ENCODE data around the gene AOX1. TPM values are rescaled to one million over a fixed set of nuclear protein-coding genes. Genes with fewer than 3 reads are reported as not detected.
A peak's percentile ranks its signal among the peaks of the same experiment; 100 is the strongest.
"Not testable (repeated sequence)": the region's sequence is repeated elsewhere in the genome, so short reads cannot be mapped to it uniquely, and the experiment has no call there.

Gene AOX1
- total RNA-seq, 1 donor from 2014 or later: 7.7 TPM

DNA sequence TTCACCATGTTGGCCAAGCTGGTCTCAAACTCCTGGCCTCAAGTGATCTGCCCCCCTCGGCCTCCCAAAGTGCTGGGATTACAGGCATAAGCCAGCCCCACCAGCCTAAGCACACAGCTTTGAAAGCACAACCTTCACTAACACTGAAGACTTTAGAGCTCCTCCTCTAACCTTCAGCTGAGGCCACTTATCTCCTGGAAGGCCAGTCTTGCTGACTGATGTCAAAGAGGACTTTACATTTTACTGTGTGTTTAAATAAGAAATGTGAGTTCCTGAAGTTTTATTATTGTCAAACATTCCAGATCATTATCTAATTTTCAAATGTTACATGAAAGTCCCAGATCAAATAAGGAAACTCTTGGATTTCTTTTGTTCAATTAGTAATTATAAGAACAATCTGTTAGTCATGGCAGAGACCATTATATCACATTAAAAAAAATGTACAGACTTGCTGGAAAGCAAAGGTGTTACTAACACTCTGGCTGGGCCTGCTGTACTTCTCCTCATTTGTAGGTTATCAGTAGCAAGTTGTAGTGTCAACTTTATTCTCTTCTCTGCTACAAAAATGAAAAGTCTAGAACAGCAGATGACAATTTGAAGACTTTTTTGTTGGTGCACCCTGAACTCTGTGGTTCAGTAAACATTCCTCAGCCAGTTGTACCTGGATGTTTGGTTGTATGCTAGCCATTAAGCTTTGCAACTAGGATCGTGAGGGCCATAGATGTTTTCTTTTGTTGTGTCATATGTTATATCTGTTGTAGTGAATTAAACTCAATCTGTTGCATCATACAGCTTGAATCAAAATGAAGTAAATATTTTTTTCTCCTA is 80.0 kb downstream of the AOX1 start:
- DNase-seq (ENCODE audit: low spot score): no peak

DNA sequence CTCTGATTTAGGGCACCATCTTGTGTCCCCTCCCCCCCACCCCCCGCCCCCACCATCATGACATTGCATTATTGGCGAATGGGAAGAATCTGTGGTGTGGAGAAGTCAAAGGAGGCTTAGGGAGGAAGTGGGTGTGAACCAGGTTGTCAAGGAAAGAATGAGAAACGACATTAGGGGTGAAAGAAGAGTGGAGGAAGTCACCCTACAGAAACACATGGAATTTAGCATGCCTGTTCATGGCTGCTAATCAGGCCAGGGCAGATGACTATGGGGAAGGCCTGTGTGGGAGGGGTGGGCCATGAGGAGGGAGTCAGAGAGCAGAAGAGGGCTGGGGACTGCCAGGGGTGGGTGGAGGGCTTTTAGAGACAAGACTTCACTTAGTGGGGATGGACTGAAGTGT is 81.6 kb downstream of the AOX1 start:
- DNase-seq (ENCODE audit: low spot score): no peak

DNA sequence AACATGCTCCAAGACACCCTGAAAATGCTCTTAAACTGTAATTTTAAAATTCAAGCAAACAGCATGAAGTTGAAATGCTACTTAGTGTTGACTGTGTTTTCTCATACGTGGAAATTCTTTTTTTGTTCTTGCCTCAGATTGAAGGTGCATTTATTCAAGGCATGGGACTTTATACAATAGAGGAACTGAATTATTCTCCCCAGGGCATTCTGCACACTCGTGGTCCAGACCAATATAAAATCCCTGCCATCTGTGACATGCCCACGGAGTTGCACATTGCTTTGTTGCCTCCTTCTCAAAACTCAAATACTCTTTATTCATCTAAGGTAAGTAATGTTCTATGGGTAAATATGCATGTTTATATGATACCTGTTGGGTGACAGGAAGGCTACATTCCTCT is 82.7 kb downstream of the AOX1 start:
- DNase-seq (ENCODE audit: low spot score): no peak

DNA sequence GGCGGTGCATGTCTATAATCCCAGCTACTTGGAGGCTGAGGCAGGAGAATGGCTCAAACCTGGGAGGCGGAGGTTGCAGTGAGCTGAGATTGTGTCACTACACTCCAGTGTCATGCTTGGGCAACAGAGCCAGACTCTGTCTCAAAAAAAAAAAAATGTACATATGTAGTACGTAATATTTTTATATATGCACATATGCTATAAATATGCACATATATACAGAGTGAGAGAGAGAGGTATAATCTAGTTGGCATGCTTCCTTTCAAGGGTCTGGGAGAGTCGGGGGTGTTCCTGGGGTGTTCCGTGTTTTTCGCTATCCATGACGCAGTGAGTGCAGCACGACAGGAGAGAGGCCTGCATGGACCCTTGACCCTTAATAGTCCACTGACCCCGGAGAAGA is 83.5 kb downstream of the AOX1 start:
- DNase-seq (ENCODE audit: low spot score): no peak

DNA sequence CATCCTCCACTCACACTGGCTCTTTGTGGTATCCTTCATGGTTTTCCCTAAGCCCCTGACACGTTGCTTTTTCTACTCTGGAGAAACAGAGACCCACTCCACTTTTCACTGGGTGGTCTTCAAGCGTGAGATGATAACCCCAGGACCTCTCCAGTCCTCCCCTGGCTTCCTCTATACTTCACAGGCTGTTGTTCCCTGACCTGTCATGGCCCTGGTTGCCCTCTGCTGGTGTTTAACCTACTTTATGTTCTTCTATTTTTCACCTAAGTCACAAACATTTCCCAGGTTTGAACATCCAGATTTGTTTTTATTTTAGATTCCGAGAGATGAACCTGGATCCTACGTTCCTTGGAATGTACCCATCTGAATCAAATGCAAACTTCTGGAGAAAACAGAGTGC is 84.5 kb downstream of the AOX1 start:
- no peak for DNase-seq (ENCODE audit: low spot score)

DNA sequence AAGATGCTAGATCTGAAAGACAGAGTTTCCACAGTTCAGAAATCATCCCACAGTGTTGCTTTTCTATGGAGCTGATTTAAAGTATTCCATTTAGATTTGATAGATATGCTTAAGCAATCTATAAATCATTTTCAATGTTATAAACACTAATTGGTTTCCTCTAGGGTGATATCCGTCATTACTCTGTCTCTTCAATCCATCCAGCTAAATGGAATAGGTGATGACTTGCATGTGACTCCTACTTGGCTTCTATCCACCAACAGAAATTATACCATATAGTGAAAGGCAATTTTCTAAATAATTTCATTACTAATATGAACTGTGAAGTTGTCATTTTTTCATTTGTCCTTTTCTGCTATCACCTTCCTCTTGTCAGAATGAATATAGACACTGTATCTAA is 84.9 kb downstream of the AOX1 start:
- no peak for DNase-seq (ENCODE audit: low spot score)

DNA sequence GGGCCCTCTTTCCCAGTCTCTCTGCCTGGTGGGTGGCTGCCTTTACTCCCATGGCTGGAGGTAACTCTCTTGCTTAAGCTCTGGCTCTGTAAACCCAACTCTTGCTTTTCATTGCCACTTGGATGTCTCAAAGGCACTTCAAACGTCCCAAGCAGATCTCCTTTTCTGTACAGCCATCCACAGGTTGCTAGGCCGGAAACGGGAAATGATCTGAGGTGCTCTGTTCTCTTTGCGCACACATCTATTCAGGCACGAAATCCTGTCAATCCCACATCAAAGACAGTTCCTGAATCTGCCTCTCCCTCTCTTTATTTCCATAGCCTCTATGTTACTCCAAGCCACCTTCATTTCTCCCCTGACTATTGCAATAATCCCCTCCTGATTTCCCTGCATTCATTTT is 87.4 kb downstream of the AOX1 start:
- no peak for DNase-seq (ENCODE audit: low spot score)

DNA sequence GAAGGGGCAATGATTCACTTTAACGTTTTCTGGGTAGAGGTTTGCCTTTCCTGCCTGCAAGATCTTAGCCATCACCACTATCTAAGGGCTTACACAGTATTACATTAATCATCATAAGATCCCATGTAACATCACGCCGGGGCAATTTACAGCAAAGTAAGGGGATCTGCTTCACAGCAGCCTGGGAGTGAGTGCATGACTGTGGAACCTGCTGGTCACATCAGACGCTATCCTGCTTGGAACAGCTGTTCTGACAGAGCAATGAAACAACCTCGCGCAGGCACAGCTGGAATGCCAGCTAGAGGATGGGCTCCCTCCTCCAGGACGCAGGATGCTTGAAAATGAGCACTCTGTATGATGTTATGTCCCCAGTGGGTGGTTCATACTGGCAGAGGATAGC is 89.0 kb downstream of the AOX1 start:
- DNase-seq (ENCODE audit: low spot score): no peak

DNA sequence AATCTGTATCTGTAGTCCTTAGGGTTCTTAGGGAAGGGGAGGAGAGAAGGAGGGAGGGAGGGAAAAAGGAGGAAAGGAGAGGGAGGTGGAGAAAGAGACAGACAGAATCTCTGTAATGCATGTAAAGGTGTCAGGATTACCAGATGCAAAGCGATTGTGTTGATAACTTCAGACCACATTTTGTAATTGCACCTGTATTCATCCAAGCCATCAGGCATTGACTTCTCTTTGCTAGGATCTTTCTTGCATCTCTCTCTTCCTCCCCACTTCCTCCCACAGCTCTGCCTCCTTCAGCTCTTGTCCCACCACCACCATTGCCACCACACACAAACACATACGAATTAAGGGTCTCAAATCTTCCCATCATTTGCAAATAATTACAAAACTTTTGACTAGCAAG is 91.4 kb downstream of the AOX1 start:
- DNase-seq (ENCODE audit: low spot score): no peak

DNA sequence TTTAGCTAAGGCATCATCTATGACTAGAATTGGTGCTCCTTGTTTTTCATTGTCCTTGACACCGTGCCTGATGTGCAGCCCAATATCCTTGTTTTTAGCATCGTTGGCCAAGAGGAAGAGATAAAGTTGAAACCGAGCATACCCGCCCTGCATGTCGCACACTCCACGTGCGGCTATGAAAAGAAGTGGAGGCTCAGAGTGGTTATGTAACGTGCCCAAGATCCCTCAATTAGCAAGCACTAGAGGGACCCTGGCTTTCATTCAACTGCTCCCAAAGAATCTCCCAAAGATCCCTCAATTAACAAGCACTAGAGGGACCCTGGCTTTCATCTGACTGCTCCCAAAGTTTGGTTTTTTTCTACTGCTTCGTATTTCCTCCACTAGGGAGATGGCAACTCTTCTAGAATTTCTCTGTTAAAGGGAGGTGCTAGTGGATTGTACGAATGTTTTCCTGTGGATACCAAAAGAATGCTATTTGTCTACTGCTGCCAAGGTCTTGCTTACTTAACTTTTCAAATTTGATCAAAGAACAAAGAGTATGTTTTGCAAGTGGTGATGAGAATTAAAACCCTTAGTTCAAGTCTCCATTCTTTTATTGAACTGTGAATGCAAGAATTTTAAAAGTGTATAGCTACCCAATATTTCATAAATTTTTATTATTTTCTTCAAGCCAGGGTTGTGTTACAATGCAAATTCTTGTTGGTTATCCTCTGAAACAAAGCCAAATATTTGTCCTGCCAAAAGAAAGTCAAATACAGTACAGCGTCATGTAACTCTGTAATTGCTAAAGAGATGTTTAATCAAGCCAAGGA is 92.1 kb downstream of the AOX1 start:
- DNase-seq (ENCODE audit: low spot score): peak; percentile 28

DNA sequence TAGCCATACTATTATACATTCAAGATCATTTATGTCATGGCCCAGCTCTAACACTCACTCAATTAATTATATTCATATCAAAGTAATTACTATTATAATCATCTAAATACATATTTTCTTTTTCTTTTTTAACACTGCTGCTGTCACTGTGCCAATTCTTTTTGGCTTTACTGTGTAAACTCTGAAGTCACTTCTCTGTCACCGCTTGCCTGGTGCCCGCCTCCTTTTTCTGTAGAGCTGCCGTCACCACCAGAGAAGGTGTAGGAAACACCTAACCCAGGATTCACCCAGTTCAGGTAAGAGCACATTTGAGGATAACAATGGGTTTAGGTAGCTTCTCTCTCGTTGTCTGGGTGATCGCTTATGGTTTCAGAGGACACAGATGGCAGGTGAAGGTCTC is 93.3 kb downstream of the AOX1 start:
- no peak for DNase-seq (ENCODE audit: low spot score)

DNA sequence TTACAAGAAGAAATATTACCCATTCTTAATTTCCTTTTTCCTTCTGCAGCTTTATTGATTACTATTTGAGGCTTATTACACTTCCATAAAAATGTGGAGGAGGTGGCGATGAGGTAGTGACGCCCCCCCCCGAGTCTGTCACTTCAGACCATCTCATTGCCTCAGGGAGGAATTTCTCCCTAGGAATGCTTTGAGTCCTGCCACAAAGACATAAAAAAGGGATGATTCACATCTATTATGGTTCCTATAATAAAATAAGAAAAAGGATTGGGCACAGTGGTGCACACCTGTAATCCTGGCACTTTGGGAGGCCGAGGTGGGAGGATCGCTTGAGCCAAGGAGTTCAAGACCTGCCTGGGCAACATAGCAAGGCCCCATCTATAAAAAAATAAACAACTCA is 93.7 kb downstream of the AOX1 start:
- no peak for DNase-seq (ENCODE audit: low spot score)

DNA sequence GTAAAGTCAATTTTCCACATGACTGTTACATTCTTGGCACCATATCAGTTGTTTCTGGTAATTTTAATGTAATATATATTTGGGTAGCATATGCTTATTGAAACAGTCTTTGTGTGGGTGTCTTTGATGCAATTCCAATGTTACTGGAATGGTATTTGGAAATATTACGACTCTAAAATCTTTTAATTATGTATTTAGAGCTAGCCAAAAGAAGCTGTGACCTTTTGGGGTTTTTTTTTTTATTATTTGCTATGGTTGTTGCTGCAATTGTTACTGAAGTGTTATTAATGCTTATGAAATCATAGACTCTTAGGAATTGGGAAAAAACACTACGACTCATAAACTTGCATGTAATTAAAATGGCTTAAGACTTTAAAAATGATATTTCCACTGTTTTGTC is 95.9 kb downstream of the AOX1 start:
- DNase-seq (ENCODE audit: low spot score): no peak

DNA sequence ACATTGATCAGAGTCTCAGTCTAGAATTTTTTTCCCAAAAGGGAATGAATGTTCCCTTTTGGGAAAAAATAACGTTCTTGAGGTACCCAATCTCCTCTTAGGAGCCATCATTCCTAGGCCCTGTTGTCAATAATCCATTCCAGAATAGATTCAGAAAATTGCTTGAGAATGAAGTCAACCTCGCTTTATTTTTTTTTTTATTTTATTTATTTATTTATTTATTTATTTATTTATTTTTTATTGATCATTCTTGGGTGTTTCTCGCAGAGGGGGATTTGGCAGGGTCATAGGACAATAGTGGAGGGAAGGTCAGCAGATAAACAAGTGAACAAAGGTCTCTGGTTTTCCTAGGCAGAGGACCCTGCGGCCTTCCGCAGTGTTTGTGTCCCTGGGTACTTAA is 96.6 kb downstream of the AOX1 start:
- DNase-seq (ENCODE audit: low spot score): not testable (repeated sequence)

DNA sequence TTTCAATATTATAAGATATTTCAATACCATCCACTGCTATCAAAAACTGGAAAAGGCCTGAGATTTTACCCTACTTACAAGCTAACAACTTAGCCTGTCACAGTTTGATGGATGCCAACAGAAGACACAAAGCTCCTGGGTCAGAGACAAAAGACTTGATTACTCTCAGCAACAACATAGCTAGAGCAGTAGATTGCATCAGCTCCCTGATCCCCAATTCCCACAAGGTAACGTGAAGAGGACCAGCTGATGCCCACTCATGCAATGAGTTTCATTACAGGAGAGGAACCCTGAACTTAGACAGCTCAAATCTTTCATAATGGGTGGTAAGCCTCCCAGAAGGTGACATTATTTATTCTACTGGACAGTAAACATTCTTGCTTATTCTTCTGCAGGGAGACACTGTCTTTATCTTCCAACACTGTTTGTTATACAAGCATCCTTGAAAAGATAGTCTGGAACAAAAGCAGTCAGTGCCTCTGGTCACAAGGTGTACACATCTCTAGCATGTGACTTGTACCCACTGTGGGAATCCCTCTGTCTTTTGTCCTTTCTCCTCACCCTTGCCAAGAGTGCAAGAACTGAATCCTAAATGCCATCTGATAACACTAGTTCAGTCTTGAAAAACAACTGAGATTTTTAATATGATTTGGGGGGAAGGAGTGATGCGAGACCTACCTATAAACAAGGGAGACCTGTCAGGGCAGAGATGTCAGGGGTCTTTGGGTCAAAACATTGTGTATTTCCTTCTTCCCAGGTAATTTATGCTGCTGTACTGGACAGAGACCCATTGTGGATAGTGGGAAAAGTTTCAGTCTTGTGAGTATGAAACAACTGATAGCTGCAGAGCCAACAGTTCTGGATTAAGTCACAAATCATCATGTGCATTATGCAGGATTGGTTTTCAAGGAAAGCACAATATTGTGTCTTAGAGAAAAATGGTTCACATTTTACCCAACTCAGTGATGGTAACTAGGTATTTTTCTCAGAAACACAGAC is 102.4 kb downstream of the AOX1 start:
- DNase-seq (ENCODE audit: low spot score): no peak

DNA sequence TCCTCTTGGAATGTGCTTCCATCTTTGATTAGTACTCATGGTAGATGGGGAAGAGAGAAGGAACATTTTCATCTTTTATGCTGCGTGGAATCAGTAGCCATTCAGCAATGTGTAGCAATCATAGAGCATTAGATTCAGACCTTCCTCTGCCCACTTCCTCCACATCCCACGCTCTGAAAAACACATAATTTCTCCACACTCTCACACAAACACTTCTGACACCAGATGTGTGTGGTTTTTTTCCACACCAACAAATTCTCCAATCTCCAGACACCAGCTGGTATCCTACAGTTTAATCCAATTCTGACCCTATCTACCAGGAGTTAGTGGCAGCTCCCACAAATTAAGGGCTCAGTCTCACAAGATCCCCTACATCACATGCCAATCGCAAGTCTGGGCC is 103.3 kb downstream of the AOX1 start:
- DNase-seq (ENCODE audit: low spot score): no peak

DNA sequence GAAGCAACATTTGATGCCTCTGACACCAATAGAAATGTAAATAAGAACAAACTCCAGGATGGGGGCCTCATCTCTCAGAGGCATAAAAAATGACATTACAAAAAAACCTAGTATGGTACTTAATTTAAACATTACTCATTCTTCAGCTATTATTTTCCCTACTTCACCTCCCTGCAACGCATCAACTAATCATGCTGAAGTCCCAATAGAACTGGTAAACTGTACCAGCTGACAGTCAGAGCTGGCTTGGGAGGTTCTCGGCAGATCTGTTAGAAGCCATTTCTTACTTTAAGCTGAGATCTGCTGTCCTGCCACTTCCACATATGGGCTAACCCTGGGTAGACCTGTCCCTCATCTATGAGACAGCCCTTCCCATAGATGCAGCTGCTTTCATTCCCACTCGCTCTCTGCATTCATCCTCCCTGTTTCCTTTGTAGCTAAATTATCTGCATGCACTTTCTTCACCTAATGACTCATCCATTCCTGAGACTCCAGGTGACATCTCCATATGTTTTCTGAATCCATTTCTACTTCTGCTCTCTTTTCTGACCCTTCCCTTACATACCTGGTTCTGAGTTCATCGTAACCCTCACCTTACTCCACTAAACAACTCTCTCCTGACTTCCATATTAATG is 108.1 kb downstream of the AOX1 start:
- DNase-seq (ENCODE audit: low spot score): no peak

DNA sequence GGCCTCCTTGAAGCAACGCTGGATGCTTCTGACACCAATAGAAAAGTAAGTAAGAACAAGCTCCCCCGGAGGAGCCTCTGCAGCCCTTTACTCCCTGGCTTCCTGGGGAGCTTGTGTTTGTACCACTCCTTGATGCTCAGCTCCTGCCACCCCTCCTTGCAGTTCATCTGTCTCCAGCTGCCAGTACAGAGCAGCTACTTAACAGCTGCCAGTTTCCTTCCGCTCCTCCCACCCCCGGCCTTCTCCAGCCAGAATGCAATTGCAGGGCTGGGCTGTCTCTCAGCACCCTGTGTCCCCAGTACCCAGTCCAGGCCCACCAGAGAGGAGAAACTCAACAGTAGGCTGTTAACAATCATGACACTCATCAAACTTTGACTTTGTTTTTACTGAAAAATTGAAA is 109.4 kb downstream of the AOX1 start:
- no peak for DNase-seq (ENCODE audit: low spot score)

DNA sequence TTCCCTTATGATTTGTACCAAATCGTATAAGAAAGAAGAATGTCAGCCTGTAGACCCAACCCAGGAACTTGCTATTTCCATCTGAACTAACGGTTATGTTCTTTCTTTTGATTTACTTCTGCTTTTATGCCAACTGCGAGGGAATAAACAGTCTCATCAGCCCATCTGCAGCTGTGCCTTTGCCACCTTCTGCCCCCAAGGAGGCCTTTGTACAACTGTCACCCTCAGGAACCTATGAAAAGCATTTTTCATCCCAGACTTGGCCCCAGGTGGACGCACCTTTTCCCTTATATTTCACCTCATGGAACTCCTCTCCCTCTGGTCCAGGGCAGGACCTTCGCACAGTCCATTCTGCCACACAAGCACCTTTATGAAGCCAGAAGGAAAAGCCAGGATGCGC is 109.8 kb downstream of the AOX1 start:
- DNase-seq (ENCODE audit: low spot score): no peak

DNA sequence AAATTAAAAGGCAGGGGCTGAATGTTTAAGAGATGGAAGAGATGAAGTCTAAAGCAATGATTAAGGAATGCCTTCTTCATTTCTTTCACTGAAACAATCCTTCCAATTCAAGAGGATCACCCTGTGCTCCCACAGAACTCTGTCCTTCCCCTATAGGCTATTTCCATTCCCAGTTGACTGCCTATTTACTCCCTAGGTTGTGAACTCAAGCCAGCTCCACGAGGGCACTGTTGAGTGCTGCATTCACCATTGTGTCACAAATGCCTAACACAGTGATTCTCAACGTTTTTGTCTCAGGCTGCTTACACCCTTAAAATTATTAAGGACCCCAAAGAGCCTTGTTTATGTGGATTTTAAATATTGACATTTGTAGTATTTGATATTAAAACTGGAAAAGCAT is 112.4 kb downstream of the AOX1 start:
- DNase-seq (ENCODE audit: low spot score): no peak

DNA sequence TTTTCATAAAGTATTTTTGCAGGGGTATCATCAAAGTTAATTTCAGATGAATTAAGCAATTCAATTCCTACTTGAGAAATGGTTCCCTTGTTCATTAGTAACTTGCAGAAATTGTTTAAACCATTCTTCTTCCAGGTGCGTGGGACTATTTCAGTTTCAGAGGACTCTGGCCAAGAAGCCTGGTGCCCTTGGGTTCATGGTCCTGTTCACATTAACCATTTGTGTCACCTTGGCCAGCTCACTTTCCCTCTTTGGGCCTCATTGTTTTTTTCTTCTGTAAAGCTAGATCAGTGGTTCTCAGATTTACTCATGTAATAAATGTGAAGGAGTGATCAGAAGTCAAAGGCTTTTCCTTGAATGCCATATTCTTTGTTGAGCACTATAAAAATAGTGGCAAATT is 113.5 kb downstream of the AOX1 start:
- no peak for DNase-seq (ENCODE audit: low spot score)
